SK-N-SH (cell line): ENCODE results near the gene DROSHA. TPM values are rescaled to one million over a fixed set of nuclear protein-coding genes. Genes with fewer than 3 reads are reported as not detected.

Source experiments
- CTCF ChIA-PET: fragments of 300-600, 350-600 bp; formaldehyde crosslinking; extraction: SDS; loops from one replicate; lab custom pipeline; 2021; lab: Yijun Ruan, JAX
- POLR2A ChIA-PET: fragments of 350-600 bp; sonication (Branson Sonifier 250); formaldehyde crosslinking; extraction: SDS; loops from one replicate; lab custom pipeline; 2020; ENCODE audit warnings: antibody characterized with exemption, inconsistent platforms; lab: Yijun Ruan, JAX
- DNase-seq: peaks from one replicate; pipeline ENCODE4 v3.0.0; 2012
- H2AFZ ChIP-seq: fragments of 200-600 bp; sonication (generic); 2 replicates; pipeline ENCODE4 v1.8.1; 2016; ENCODE audit warnings: antibody characterized with exemption, mild to moderate bottlenecking, low read depth
- H3F3A ChIP-seq: fragments of 200-600 bp; sonication (generic); replicated peaks from 2 replicates; pipeline ENCODE3; 2016; ENCODE audit warnings: antibody characterized with exemption, mild to moderate bottlenecking; ENCODE audit not compliant: insufficient read depth
- H3K27ac ChIP-seq, 2 experiments: fragments of 200-500 bp in 1 of 2; fragments of 200-600 bp in 1 of 2; sonication (Bioruptor generic) in 1 of 2; sonication (generic), shearing (Covaris generic) in 1 of 2; 2 replicates each; pipeline versions ENCODE4 v1.5.1 to v1.6.1; 2014 to 2016; ENCODE audit warnings: low read depth in 2 of 2, inconsistent platforms in 1 of 2, low read length in 1 of 2, mild to moderate bottlenecking in 1 of 2, mixed read lengths in 1 of 2
- H3K27me3 ChIP-seq: fragments of 200-600 bp; sonication (generic), shearing (Covaris generic); 2 replicates; pipeline ENCODE4 v1.6.1; 2016; ENCODE audit warnings: mixed run types; ENCODE audit not compliant: insufficient read depth
- H3K36me3 ChIP-seq, 2 experiments: fragments of 200-500 bp in 1 of 2; fragments of 200-600 bp in 1 of 2; sonication (Bioruptor generic) in 1 of 2; sonication (generic) in 1 of 2; replicated peaks in 1 of 2; 2 replicates each; pipeline versions ENCODE3 to v1.5.1; 2014 to 2016; ENCODE audit warnings: low read length in 1 of 2, mild to moderate bottlenecking in 1 of 2; ENCODE audit not compliant: insufficient read depth in 2 of 2, control insufficient read depth in 1 of 2
- H3K4me1 ChIP-seq, 2 experiments: fragments of 200-500 bp in 1 of 2; fragments of 200-600 bp in 1 of 2; sonication (Bioruptor generic) in 1 of 2; sonication (generic), shearing (Covaris generic) in 1 of 2; 2 replicates each; pipeline versions ENCODE4 v1.5.1 to v1.6.1; 2014 to 2016; ENCODE audit warnings: low read depth in 1 of 2, low read length in 1 of 2, mixed run types in 1 of 2; ENCODE audit not compliant: insufficient read depth in 2 of 2, control insufficient read depth in 1 of 2
- H3K4me2 ChIP-seq: fragments of 200-600 bp; sonication (generic), shearing (Covaris generic); 2 replicates; pipeline ENCODE4 v1.6.1; 2017; ENCODE audit warnings: mixed run types
- H3K4me3 ChIP-seq, 2 experiments: fragments of 200-500 bp in 1 of 2; fragments of 200-600 bp in 1 of 2; sonication (Bioruptor generic) in 1 of 2; sonication (generic), shearing (Covaris generic) in 1 of 2; 2 replicates each; pipeline versions ENCODE4 v1.5.1 to v1.8.1; 2014 to 2016; ENCODE audit warnings: low read depth in 2 of 2, inconsistent platforms in 1 of 2, low read length in 1 of 2, mild to moderate bottlenecking in 1 of 2, mixed read lengths in 1 of 2, moderate library complexity in 1 of 2
- H3K79me2 ChIP-seq: fragments of 200-600 bp; sonication (generic); 2 replicates; pipeline ENCODE4 v1.8.1; 2017; ENCODE audit warnings: mild to moderate bottlenecking; ENCODE audit not compliant: insufficient read depth
- H3K9ac ChIP-seq: fragments of 200-600 bp; sonication (generic); 2 replicates; pipeline ENCODE4 v1.6.1; 2017; ENCODE audit warnings: mixed run types
- H3K9me2 ChIP-seq: fragments of 200-600 bp; sonication (generic); 2 replicates; pipeline ENCODE4 v1.6.1; 2017; ENCODE audit warnings: mixed run types
- H3K9me3 ChIP-seq: fragments of 200-600 bp; sonication (generic); 2 replicates; pipeline ENCODE4 v1.6.1; 2017; ENCODE audit warnings: mixed run types, mild to moderate bottlenecking, moderate library complexity
- H4K20me1 ChIP-seq: fragments of 200-600 bp; sonication (generic); 2 replicates; pipeline ENCODE4 v1.6.1; 2017; ENCODE audit warnings: mild to moderate bottlenecking, mixed run types; ENCODE audit not compliant: insufficient read depth
- ELF1 ChIP-seq: IDR thresholded peaks from 2 replicates; pipeline ENCODE4 v1.4.0; 2012
- EZH2phosphoT487 ChIP-seq: fragments of 200-600 bp; sonication (generic); IDR thresholded peaks from 2 replicates; pipeline ENCODE4 v1.6.1; 2017; ENCODE audit warnings: low read depth, mixed run types, mild to moderate bottlenecking, antibody characterized with exemption, moderate library complexity, borderline replicate concordance
- FOXJ3 ChIP-seq: sonication (generic); formaldehyde crosslinking; IDR thresholded peaks from 2 replicates; pipeline ENCODE4 v1.5.1; 2020; ENCODE audit warnings: mild to moderate bottlenecking, missing genetic modification reagents
- FOXM1 ChIP-seq: IDR thresholded peaks from 2 replicates; pipeline ENCODE4 v1.4.0; 2012; ENCODE audit warnings: low read depth, mild to moderate bottlenecking
- GABPA ChIP-seq: IDR thresholded peaks from 2 replicates; pipeline ENCODE4 v1.4.0; 2012; ENCODE audit warnings: low read depth, mild to moderate bottlenecking
- IRF3 ChIP-seq: fragments of 150-350 bp; IDR thresholded peaks from 2 replicates; pipeline ENCODE4 v1.6.1; 2016; ENCODE audit warnings: mild to moderate bottlenecking, low read depth, low read length
- JUND ChIP-seq: IDR thresholded peaks from 2 replicates; pipeline ENCODE4 v1.4.0; 2012
- MAX ChIP-seq: IDR thresholded peaks from 2 replicates; pipeline ENCODE4 v1.4.0; 2012; ENCODE audit warnings: low read depth
- REST ChIP-seq: IDR thresholded peaks from 2 replicates; pipeline ENCODE4 v1.6.1; 2012; ENCODE audit warnings: mild to moderate bottlenecking, low read depth, low read length, moderate library complexity
- RXRA ChIP-seq: IDR thresholded peaks from 2 replicates; pipeline ENCODE4 v1.4.0; 2012; ENCODE audit warnings: low read depth, mild to moderate bottlenecking, borderline replicate concordance
- SMC3 ChIP-seq: IDR thresholded peaks from 2 replicates; pipeline ENCODE4 v1.6.1; 2012; ENCODE audit warnings: low read depth, low read length, improper control_type of control experiment
- TCF12 ChIP-seq: IDR thresholded peaks from 2 replicates; pipeline ENCODE4 v1.4.0; 2012
- TEAD4 ChIP-seq: IDR thresholded peaks from 2 replicates; pipeline ENCODE4 v1.4.0; 2012; ENCODE audit warnings: mild to moderate bottlenecking, borderline replicate concordance; ENCODE audit not compliant: insufficient read depth
- WGBS: methylation state at CpG from one replicate; pipeline ENCODE4 v1.1.6; 2017; ENCODE audit warnings: low lambda C conversion rate; 5-methylcytosine and 5-hydroxymethylcytosine counted together
- polyA plus RNA-seq, 3 experiments: library from polyadenylated mRNA; depleted of rRNA; stranded (reverse); fragments of >200 nt; gene quantifications; 2 replicates each; pipeline ENCODE4 v1.2.3, GENCODE V29; 2012

The DROSHA gene
- polyA plus RNA-seq, 1 of the 3 experiments (the other 2 are of a cell fraction): 49.3 TPM

GRCh38 chr5:31479706-31480105 lies 52.2 kb downstream of the DROSHA start:
- no peaks in the 10 kb centered on the region for H3F3A ChIP-seq
- POLR2A ChIA-PET: no interaction called here
- WGBS: 100% methylated on average over 2 of the region's 2 CpGs

More at GRCh38 chr5:31479706-31480105, 52.2 kb downstream of the DROSHA start:
- Histone ChIP-seq H3K4me2 (no peak overlapping the region), H3K27ac (no peak overlapping the region), H3K9me2 (no peaks in the 10 kb centered on the region), H3K36me3 (peaks cover 57 to 72% of the 10 kb centered on the region in 2 experiments), H3K27me3 (no peaks in the 10 kb centered on the region), H4K20me1 (no peaks in the 10 kb centered on the region), H3K79me2 (no peaks in the 10 kb centered on the region), H3K9ac (no peak overlapping the region), H2AFZ (no peak overlapping the region), H3K4me1 (no peaks in the 10 kb centered on the region; a peak in 2 of 4 replicates), H3K4me3 (no peak overlapping the region), H3K9me3 (no peaks in the 10 kb centered on the region)
- no peak for TF ChIP-seq GABPA
- TF ChIP-seq REST: no peak
- TF ChIP-seq TEAD4: no peak
- no peak for TF ChIP-seq FOXM1
- no peak for TF ChIP-seq FOXJ3 (CRISPR knock-in tag)
- TF ChIP-seq TCF12: no peak
- no peak for TF ChIP-seq MAX
- no peak for TF ChIP-seq JUND
- no peak for TF ChIP-seq SMC3
- no peak for TF ChIP-seq RXRA
- no peak for TF ChIP-seq ELF1
- no peak for TF ChIP-seq IRF3
- TF ChIP-seq EZH2phosphoT487: no peak
- no peak for DNase-seq
- CTCF ChIA-PET: no interaction called here
